GM20431 (cell line): ENCODE results near the gene DNAH10.

ENCODE experiments used
- in situ Hi-C: fragments of 300-500 bp; cut with MseI, MboI; formaldehyde crosslinking; loops from one replicate; pipeline ENCODE4 v1.15.0; 2020; ENCODE audit warnings: low sequenced_read_pairs; ENCODE audit not compliant: unreplicated experiment

The DNAH10 gene

DNA sequence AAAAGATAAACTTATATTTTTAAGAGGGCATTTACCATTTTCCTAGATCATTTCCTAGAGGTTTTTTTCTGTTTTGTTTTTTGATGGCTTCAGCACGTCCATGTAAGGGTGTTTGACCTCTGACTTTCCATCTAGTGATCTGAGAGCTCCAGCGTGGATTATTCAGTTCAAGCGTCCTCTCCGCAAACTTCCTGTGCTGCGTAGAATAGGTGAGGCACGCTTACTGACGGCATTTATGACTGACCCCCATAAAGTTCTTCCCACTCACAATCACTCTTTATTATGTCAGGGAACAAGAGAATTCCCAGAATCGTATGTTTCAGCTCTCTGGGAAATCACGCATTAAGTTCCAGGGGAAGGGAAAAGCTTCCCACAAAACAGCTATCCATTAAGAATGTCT is 194.1 kb downstream of the DNAH10 start:
- in situ Hi-C loops, result no loop called here

DNA sequence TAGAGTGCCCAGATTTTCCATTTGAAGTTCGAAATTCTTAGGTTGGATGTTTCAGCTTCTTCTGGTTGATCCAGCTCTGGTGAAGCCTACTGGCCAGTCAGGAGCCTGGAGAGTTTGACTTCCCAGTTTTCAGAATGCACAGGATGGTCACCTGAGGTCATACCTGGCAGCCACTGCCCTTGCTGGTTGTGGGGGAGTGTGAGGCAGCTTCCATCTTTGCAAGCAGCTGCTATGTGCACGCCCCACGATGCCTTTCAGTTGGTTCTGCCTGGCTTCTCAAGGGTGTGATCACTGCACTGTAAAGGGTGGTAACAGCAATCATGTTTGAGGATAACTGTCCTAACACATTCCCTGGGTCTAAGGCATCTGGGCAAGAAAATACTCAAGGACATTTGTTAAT is 195.1 kb downstream of the DNAH10 start:
- in situ Hi-C loops, result no loop called here

GRCh38 chr12:123958462-123958861 is 196.4 kb downstream of the DNAH10 start:
- in situ Hi-C loops, result no loop called here

DNA sequence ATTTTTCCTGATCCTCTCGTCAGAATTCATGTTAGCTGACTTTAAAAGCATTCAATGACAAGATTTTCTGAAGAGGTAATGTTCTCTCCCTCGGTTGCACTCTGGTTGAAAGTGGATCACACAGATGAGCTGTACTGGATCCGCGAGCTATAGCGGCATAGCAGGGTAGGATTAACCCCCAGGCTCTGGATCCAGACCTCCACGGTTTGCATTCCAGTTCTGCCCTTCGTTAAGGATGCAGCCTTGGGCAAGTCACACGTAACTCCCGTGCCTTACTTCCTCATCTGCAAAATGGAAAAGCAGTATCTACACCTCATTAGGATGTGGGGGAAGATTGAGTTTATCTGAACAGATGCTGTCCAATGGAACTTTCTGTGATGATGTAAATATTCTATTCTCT is 196.8 kb downstream of the DNAH10 start:
- in situ Hi-C loops, result no loop called here

DNA sequence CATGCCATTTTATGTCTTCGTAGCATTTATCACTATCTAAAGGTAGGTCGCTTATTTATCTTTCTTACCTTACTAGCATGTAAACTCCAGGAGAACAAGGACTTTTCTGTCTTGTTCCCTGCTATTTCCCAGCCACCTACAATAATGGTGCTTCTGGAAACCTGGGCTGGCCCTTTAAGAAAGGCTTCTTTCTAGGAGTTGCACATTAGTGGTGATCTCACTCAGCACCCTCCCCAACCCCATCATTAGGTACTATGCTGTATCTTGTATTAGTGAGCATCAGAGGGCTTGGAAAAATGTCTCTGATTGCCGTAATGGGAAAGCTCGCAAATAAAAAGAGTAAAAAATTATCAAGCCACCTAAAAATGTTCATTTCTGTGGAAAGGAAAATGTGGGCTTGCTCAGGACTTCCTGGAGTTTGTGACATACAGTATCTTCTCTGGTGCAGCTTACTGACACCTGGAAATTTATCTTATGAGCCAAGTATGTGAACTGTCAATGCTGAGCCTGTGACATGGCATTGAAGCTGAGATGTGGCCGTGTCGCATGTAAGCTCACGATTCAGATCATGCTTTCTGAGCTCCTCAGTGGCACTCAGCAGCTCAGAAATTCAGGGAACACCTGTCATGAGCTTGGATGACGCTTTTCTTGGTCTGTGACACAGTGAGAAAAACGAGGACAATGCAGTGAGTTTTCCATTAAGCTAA is 198.1 kb downstream of the DNAH10 start:
- in situ Hi-C loops, result no loop called here

- in situ Hi-C loops, result no loop called here
These were observed 198.8 kb downstream of the DNAH10 start for GRCh38 chr12:123960856-123961255.

DNA sequence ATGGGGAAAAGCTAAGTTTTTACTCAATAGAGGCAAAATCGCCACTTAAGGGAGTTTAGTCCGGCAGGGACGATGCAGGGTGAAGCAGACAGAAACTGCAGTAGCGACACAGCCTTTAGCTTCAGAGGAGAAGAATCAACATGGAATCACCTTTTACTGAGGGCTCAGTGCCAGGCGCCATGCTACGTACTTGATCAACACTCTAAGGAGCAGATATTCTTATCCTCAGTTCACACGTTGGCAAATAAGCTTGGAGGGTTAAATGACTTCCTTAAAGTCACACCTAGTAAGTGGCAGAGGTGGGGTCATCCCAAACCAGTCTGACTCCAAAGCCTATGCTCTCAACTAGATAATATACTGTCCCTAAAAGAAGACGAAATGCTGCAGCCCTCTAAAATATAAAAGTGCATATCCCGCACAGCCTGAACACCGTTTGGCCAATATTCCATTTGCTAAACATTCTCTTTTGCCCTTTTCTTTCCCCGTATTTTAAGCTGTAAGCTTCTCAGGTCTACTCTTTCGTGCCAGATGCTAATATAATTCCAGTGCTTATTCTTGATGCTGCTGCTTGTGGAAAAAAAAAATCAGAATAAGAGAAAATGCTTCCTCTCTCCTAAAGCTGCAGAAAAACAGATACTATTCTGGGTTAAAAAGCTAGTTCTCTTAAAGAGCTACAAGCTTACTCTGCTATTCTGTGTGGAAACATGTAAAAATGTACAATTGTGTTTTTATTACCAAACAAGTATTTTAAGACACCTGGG is 199.7 kb downstream of the DNAH10 start:
- in situ Hi-C loops, result no loop called here

- in situ Hi-C loops, result no loop called here
These were observed 200.4 kb downstream of the DNAH10 start for GRCh38 chr12:123962513-123962912.

DNA sequence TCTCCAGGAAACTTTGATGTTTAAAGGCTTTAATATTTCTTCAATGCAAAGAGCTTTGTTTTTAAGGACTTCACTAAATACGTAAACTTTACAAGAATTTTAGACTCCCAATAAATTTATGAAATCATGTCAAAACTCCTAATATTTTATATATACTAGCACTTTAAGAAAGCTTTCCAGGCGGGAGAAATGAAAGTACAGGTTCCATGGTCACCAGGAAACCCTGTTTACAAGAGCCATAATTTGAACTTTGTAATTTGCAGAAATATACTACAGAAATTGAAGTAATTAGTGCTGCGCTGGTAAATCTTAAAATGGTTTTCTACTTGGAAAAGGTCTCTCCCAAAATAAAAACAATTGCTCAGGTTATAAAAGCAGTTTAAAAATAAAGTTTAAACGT is 201.7 kb downstream of the DNAH10 start:
- in situ Hi-C loops, result no loop called here

DNA sequence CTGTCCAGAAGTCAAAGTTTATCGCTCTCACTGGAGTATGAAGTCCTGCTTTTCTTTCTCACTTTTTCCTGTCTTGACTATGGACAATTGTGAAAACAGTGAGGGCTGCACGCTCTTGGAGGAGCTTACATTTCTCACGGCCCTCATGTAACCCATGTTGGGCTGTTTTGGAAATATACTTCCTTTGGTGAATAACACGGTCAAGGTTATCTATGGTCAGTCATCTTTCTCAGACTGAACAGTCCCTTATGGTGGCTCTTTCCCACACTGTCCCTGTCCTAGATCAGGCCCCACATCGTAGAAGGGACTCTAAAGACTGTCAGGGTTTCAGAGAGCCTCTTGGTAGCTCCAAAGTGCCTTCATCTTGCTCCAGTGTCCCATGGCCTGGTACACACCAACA is 203.3 kb downstream of the DNAH10 start:
- in situ Hi-C loops, result no loop called here

GRCh38 chr12:123966596-123966995 is 204.5 kb downstream of the DNAH10 start:
- in situ Hi-C loops, result no loop called here

GRCh38 chr12:123967121-123967586 is 205.1 kb downstream of the DNAH10 start:
- in situ Hi-C loops, result no loop called here

- in situ Hi-C loops, result no loop called here
These were observed 209.3 kb downstream of the DNAH10 start for GRCh38 chr12:123971449-123971769.

DNA sequence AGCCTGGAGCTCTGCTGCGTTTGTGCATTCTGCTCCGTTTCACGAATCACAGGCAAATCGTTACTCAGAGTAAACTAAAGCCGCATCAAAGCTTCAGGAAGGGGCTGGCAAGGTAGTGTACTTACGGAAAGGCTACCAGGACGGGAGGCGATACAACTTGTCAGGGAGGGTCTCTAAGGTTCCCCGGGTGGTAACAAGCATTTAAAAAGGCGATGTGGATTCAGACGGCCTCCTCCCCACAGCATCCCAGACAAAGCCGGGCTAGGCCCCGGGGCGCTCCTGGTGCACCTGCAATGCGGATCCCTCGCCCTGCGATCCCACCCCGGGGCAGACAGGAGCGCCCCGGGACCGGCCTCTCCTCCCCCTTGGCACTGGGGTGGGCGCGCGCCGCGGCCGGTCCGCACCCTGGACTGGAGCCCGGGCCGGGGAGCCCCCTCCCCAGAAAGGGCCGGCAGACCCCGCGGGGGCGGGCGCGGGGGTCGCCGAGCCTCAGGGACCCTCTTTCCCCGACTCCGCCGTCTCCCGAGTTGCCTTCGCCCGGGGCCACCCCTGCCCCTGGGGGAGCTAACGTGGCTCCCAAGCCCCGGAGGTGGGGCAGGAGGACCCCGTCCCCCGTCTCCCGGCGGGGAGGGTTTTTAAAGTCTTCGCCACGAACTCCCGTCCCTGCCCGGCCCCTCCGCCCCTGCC is 209.8 kb downstream of the DNAH10 start:
- in situ Hi-C loops, result no loop called here

DNA sequence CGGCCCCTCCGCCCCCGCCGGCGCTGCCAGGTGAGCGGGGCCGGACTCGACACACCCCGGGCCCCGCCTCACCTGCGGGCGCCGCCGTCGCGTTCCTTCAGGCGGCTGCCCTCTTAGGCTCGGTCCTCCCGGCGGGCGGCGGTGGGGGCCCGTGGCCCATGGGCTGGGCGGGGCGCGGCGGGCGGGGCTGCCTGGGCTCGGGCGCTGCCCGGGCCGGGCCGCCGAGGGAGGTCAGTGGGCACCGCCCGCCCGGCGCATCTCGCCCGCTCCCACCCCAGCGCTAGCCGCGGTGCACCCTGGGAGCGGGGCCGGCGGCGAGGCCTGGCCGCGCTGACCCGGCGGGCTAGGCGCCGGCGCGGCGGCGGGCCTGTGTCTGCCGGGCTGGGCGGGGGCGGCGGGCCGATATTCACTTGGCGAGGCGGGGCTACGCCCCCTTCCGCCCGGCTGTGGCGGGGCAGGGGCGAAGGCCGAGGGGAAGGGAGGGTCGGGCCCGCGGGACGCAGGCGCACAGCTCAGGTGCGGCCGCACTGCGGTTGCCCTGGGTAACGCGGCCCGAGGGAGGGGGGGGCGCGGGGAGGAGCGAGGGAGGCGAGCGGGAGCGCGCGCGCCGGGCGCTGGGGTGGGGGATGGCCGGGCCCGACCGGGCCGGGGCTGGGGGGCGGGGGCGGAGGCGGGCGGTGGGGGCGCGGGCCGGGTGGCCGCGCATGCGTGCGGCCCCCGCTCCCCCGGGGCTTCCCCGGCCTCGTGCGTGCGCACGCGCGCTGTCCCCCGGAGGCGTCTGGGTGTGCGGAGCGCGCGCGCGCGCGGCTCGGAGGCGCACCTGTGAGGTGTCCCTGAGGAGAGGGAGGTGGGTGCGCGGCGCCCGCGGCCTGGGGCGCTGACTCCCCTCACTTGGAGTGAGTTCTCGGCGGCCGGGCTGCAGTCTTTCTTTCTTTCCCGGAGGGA is 210.6 kb downstream of the DNAH10 start, which contains the start of the genes CCDC92 and ZNF664:
TSS of gene CCDC92 (minus strand) at position 375 of the 945 bp plus-strand sequence. CDS start 28,526 bp downstream, outside the sequence.
TSS of gene ZNF664 (plus strand) at position 759 of the 945 bp plus-strand sequence. CDS start 38,930 bp downstream, outside the sequence.
- in situ Hi-C loops, result no loop called here

DNA sequence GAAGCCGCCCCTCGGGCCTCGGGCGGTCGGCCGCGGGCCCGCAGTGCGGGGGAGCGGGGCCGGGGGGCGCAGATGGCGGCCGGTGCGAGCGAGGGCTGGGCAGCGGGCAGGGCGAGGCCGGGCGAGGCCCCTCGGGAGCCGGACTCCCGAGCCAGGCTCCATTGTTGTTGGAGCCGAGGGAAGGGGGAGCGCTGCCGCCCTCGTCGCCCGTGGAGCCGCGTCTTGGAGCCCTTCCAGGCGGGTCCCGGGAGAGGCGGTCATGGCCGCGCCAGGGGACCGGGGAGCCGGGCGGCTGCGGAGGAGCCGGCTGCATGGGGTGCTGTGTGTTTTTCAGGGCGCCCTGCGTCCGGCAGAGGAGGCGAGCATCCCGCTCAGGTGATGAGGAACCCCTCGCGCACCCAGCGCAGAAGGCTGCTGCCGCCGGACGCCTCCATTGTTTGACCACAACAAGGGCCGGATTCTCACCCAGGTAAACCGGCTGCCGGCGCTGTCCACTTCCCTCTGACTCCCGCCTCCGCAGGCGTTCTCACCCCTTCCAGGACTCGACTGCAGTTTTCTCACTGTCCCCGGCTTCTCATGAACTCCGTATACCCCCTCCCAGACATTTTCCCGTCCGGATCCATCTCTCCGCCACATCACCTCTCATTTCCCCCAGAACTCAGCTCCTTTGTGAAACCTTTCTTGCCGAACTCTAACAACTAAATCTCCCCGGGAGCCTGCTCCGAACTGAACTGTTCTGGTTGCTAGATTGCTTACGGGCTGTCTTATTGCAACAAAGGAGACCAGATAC is 211.6 kb downstream of the DNAH10 start:
- in situ Hi-C loops, result no loop called here

- in situ Hi-C loops, result no loop called here
These were observed 214.2 kb downstream of the DNAH10 start for GRCh38 chr12:123976227-123976826.

GRCh38 chr12:123979566-123979965 is 217.5 kb downstream of the DNAH10 start:
- in situ Hi-C loops, result no loop called here

DNA sequence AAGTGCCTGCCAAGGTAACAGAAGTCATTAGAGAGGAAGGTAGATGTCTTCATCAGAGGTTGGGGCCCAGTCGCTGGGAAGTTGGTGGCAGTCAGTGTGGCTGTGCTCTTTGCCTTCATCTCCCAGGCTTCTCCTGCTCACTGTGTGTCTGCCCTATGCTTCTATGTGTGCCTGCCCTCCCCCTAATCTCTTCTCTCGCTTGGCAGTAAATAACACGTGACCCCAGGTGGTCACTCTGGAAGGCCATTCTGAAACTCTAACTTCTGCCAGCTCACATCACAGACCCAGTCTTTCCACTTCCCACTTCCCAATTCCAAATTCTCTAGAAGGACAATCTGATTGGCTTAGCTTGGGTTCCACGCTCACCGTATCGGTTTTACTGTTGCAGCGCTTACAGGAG is 220.2 kb downstream of the DNAH10 start:
- in situ Hi-C loops, result no loop called here
